Dermis blood vessel endothelial cell (primary cell): Measurements from ENCODE around the gene KIAA1671. TPM values are rescaled to one million over a fixed set of nuclear protein-coding genes. Genes with fewer than 3 reads are reported as not detected.

Source experiments
- DNase-seq: peaks from one replicate; pipeline ENCODE4 v3.0.0; 2010
- total RNA-seq: library from RNA; depleted of rRNA; stranded (reverse); fragments of >200 nt; gene quantifications from 2 replicates; pipeline ENCODE4 v1.2.3, GENCODE V29; 2014

Gene KIAA1671
- total RNA-seq, 1 donor from 2014 or later: 41.9 TPM

- peak; percentile 87 for DNase-seq
Observed at GRCh38 chr22:24952837-24953383, 394 bp downstream of the KIAA1671 start.

- peak; percentile 38 for DNase-seq
Observed at GRCh38 chr22:24953384-24954113, 1.0 kb downstream of the KIAA1671 start.

GRCh38 chr22:24954114-24954463 lies 1.6 kb downstream of the KIAA1671 start:
- DNase-seq: no peak

GRCh38 chr22:24954856-24955255 lies 2.3 kb downstream of the KIAA1671 start:
- no peak for DNase-seq

GRCh38 chr22:24957043-24957442 lies 4.5 kb downstream of the KIAA1671 start:
- no peak for DNase-seq

GRCh38 chr22:24961217-24961844 lies 8.8 kb downstream of the KIAA1671 start:
- DNase-seq: no peak

GRCh38 chr22:24962094-24962493 lies 9.6 kb downstream of the KIAA1671 start:
- DNase-seq: no peak

- DNase-seq: no peak
Observed at GRCh38 chr22:24962835-24963234, 10.3 kb downstream of the KIAA1671 start.

- no peak for DNase-seq
Observed at GRCh38 chr22:24964441-24964840, 11.9 kb downstream of the KIAA1671 start.

- DNase-seq: no peak
Observed at GRCh38 chr22:24965822-24966626, 13.5 kb downstream of the KIAA1671 start.

- DNase-seq: peak; percentile 54
Observed at GRCh38 chr22:24968066-24968561, 15.6 kb downstream of the KIAA1671 start.

- peak; percentile 83 for DNase-seq
Observed at GRCh38 chr22:24969560-24970301, 17.2 kb downstream of the KIAA1671 start.

- DNase-seq: no peak
Observed at GRCh38 chr22:24972369-24972768, 19.9 kb downstream of the KIAA1671 start.

- DNase-seq: no peak
Observed at GRCh38 chr22:24973872-24974271, 21.4 kb downstream of the KIAA1671 start.

GRCh38 chr22:24975125-24975640 lies 22.7 kb downstream of the KIAA1671 start:
- no peak for DNase-seq

- DNase-seq: no peak
Observed at GRCh38 chr22:24975813-24976341, 23.4 kb downstream of the KIAA1671 start.

- no peak for DNase-seq
Observed at GRCh38 chr22:24976442-24977218, 24.1 kb downstream of the KIAA1671 start.

GRCh38 chr22:24977370-24978221 lies 25.1 kb downstream of the KIAA1671 start:
- peak; percentile 57 for DNase-seq

GRCh38 chr22:24978308-24978707 lies 25.8 kb downstream of the KIAA1671 start:
- no peak for DNase-seq

GRCh38 chr22:24981066-24981465 lies 28.6 kb downstream of the KIAA1671 start:
- no peak for DNase-seq
